Liver (tissue), 9 donors: ENCODE results near the gene PGAM2. TPM values are rescaled to one million over a fixed set of nuclear protein-coding genes. Genes with fewer than 3 reads are reported as not detected.

Experiments
- DNase-seq: peaks from one replicate; pipeline ENCODE4 v3.0.0-alpha.2; 2017; ENCODE audit warnings: low spot score
- H3K27ac ChIP-seq, 2 donors: one replicate each; pipeline ENCODE4 v1.7.0; 2013; ENCODE audit warnings: inconsistent platforms in 2 of 2, low read length in 2 of 2, control low read depth in 1 of 2, low read depth in 1 of 2, mild to moderate bottlenecking in 1 of 2
- H3K27me3 ChIP-seq, 4 donors: one replicate each; pipeline versions ENCODE4 v1.6.1 to v1.7.0; 2013; ENCODE audit warnings: low read length in 3 of 4, inconsistent platforms in 1 of 4, mild to moderate bottlenecking in 1 of 4, moderate library complexity in 1 of 4; ENCODE audit not compliant: control insufficient read depth in 4 of 4, insufficient read depth in 4 of 4
- H3K36me3 ChIP-seq, 4 donors: one replicate each; pipeline versions ENCODE4 v1.6.1 to v1.7.0; 2013; ENCODE audit warnings: low read length in 3 of 4, mild to moderate bottlenecking in 3 of 4, low read depth in 1 of 4, moderate library complexity in 1 of 4; ENCODE audit not compliant: control insufficient read depth in 4 of 4, insufficient read depth in 3 of 4
- H3K4me1 ChIP-seq, 4 donors: one replicate each; pipeline versions ENCODE4 v1.6.1 to v1.7.0; 2013; ENCODE audit warnings: low read length in 3 of 4, mild to moderate bottlenecking in 3 of 4, moderate library complexity in 1 of 4; ENCODE audit not compliant: control insufficient read depth in 4 of 4, insufficient read depth in 4 of 4
- H3K4me3 ChIP-seq, 3 donors: one replicate each; pipeline versions ENCODE4 v1.6.1 to v1.7.0; 2013; ENCODE audit warnings: low read length in 3 of 3, control low read depth in 1 of 3, low read depth in 1 of 3, mild to moderate bottlenecking in 1 of 3
- H3K9ac ChIP-seq, 2 donors: one replicate each; pipeline ENCODE4 v1.7.0; 2013; ENCODE audit warnings: low read length in 2 of 2, mild to moderate bottlenecking in 2 of 2, moderate library complexity in 2 of 2, control low read depth in 1 of 2, low read depth in 1 of 2
- H3K9me3 ChIP-seq, 4 donors: one replicate each; pipeline versions ENCODE4 v1.6.1 to v1.7.0; 2013; ENCODE audit warnings: low read length in 3 of 4; ENCODE audit not compliant: control insufficient read depth in 4 of 4
- FOXA1 ChIP-seq: IDR thresholded peaks from 2 replicates; pipeline ENCODE4 v1.6.1; 2016; ENCODE audit warnings: antibody characterized with exemption
- FOXA2 ChIP-seq: IDR thresholded peaks from 2 replicates; pipeline ENCODE4 v1.6.1; 2016; ENCODE audit warnings: antibody characterized with exemption
- GABPA ChIP-seq, 2 donors: IDR thresholded peaks in 1 of 2; conservative IDR thresholded peaks in 1 of 2; 2 replicates each; pipeline ENCODE4 v1.6.1; 2016; ENCODE audit warnings: antibody characterized with exemption in 2 of 2, mild to moderate bottlenecking in 1 of 2, moderate library complexity in 1 of 2
- HNF4A ChIP-seq, 2 donors: conservative IDR thresholded peaks; 2 replicates each; pipeline ENCODE4 v1.6.1; 2016; ENCODE audit warnings: antibody characterized with exemption in 2 of 2, mild to moderate bottlenecking in 2 of 2
- HNF4G ChIP-seq: IDR thresholded peaks from 2 replicates; pipeline ENCODE4 v1.6.1; 2016; ENCODE audit warnings: antibody characterized with exemption
- JUND ChIP-seq, 2 donors: IDR thresholded peaks; 2 replicates each; pipeline ENCODE4 v1.6.1; 2016; ENCODE audit warnings: antibody characterized with exemption in 2 of 2
- MAX ChIP-seq: IDR thresholded peaks from 2 replicates; pipeline ENCODE4 v1.6.1; 2016; ENCODE audit warnings: antibody characterized with exemption
- NR2F2 ChIP-seq: IDR thresholded peaks from 2 replicates; pipeline ENCODE4 v1.6.1; 2016; ENCODE audit warnings: antibody characterized with exemption
- RAD21 ChIP-seq, 2 donors: IDR thresholded peaks; 2 replicates each; pipeline ENCODE4 v1.6.1; 2016; ENCODE audit warnings: antibody characterized with exemption in 2 of 2, mild to moderate bottlenecking in 2 of 2
- REST ChIP-seq: IDR thresholded peaks from 2 replicates; pipeline ENCODE4 v1.6.1; 2016; ENCODE audit warnings: antibody characterized with exemption, mild to moderate bottlenecking
- RXRA ChIP-seq, 2 donors: IDR thresholded peaks; 2 replicates each; pipeline ENCODE4 v1.6.1; 2017 to 2018; ENCODE audit warnings: antibody characterized with exemption in 2 of 2, mild to moderate bottlenecking in 1 of 2
- SP1 ChIP-seq: IDR thresholded peaks from 2 replicates; pipeline ENCODE4 v1.6.1; 2018; ENCODE audit warnings: antibody characterized with exemption, mild to moderate bottlenecking
- TAF1 ChIP-seq: conservative IDR thresholded peaks from 2 replicates; pipeline ENCODE4 v1.6.1; 2016; ENCODE audit warnings: antibody characterized with exemption, mild to moderate bottlenecking
- YY1 ChIP-seq: IDR thresholded peaks from 2 replicates; pipeline ENCODE4 v1.6.1; 2016; ENCODE audit warnings: antibody characterized with exemption, mild to moderate bottlenecking
- WGBS: extraction: QIAGEN DNeasy Blood & Tissue Kit; methylation state at CpG from one replicate; pipeline ENCODE4 v1.1.7; 2013; 5-methylcytosine and 5-hydroxymethylcytosine counted together
- polyA plus RNA-seq, 2 donors: library from polyadenylated mRNA; stranded (reverse) in 1 of 2; unstranded in 1 of 2; fragments of 200-250 nt in 1 of 2; fragments of >200 nt in 1 of 2; fragmentation: Nextera tagmentation in 1 of 2; extraction: Ambion mirVana in 1 of 2; gene quantifications; one replicate each; pipeline versions ENCODE4 v1.2.1 to v1.2.3, GENCODE V29; 2013 to 2015
- total RNA-seq, 2 donors: library from RNA; depleted of rRNA; stranded (reverse); fragments of >200 nt; gene quantifications; one replicate each; pipeline ENCODE4 v1.2.3, GENCODE V29; 2014
- TF ChIP-seq, protein P1 (sequence below): IDR thresholded peaks from 2 replicates; pipeline ENCODE4 v1.6.1; 2016; ENCODE audit warnings: antibody characterized with exemption
- TF ChIP-seq, protein P2 (sequence below): fragments of 150-350 bp; IDR thresholded peaks from 2 replicates; pipeline ENCODE4 v1.5.1; 2017; ENCODE audit warnings: improper control_type of control experiment, low read depth, low read length; ENCODE audit not compliant: missing input control
- TF ChIP-seq, protein P3 (sequence below): IDR thresholded peaks from 2 replicates; pipeline ENCODE4 v1.6.1; 2016; ENCODE audit warnings: antibody characterized with exemption
- donor health status: healthy.
- donor health status: healthy.
- donor health status: healthy.
- donor health status: healthy.
- donor health status: healthy.

The PGAM2 gene
- total and polyA plus RNA-seq, 4 donors, result 0.13 to 2.3 (median 0.49) TPM

- WGBS, result 82% methylated on average over 2 of the region's 2 CpGs
- DNase-seq, result no peak
- H3K4me1 ChIP-seq, result peaks cover 0 to 7% (median 0%) of the 10 kb centered on the region in 4 donors
- H3K27me3 ChIP-seq, result no peaks in the 10 kb centered on the region
- no peak for TF ChIP-seq FOXA2
- TF ChIP-seq SP1, result no peak
- no peak for TF ChIP-seq GABPA (IDR thresholded peaks at IDR 0.05 in 1 of 2, conservative IDR thresholded peaks at IDR 0.05 in 1 of 2)
- no peak for TF ChIP-seq TAF1
- TF ChIP-seq, protein P1, sequence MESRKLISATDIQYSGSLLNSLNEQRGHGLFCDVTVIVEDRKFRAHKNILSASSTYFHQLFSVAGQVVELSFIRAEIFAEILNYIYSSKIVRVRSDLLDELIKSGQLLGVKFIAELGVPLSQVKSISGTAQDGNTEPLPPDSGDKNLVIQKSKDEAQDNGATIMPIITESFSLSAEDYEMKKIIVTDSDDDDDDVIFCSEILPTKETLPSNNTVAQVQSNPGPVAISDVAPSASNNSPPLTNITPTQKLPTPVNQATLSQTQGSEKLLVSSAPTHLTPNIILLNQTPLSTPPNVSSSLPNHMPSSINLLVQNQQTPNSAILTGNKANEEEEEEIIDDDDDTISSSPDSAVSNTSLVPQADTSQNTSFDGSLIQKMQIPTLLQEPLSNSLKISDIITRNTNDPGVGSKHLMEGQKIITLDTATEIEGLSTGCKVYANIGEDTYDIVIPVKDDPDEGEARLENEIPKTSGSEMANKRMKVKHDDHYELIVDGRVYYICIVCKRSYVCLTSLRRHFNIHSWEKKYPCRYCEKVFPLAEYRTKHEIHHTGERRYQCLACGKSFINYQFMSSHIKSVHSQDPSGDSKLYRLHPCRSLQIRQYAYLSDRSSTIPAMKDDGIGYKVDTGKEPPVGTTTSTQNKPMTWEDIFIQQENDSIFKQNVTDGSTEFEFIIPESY, result no peak
- TF ChIP-seq, protein P2, sequence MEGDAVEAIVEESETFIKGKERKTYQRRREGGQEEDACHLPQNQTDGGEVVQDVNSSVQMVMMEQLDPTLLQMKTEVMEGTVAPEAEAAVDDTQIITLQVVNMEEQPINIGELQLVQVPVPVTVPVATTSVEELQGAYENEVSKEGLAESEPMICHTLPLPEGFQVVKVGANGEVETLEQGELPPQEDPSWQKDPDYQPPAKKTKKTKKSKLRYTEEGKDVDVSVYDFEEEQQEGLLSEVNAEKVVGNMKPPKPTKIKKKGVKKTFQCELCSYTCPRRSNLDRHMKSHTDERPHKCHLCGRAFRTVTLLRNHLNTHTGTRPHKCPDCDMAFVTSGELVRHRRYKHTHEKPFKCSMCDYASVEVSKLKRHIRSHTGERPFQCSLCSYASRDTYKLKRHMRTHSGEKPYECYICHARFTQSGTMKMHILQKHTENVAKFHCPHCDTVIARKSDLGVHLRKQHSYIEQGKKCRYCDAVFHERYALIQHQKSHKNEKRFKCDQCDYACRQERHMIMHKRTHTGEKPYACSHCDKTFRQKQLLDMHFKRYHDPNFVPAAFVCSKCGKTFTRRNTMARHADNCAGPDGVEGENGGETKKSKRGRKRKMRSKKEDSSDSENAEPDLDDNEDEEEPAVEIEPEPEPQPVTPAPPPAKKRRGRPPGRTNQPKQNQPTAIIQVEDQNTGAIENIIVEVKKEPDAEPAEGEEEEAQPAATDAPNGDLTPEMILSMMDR, result no peak
- no peak for TF ChIP-seq RAD21 (IDR thresholded peaks at IDR 0.05)
- no peak for TF ChIP-seq YY1
- TF ChIP-seq RXRA (IDR thresholded peaks at IDR 0.05), result no peak
- no peak for TF ChIP-seq HNF4G
- no peak for TF ChIP-seq HNF4A (conservative IDR thresholded peaks at IDR 0.05)
- no peak for TF ChIP-seq MAX
- no peak for TF ChIP-seq FOXA1
- no peak for TF ChIP-seq NR2F2
- no peak for TF ChIP-seq JUND (IDR thresholded peaks at IDR 0.05)
- TF ChIP-seq, protein P3, sequence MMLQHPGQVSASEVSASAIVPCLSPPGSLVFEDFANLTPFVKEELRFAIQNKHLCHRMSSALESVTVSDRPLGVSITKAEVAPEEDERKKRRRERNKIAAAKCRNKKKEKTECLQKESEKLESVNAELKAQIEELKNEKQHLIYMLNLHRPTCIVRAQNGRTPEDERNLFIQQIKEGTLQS, result no peak
- TF ChIP-seq REST, result no peak
- no peaks in the 10 kb centered on the region for H3K9me3 ChIP-seq
- H3K4me3 ChIP-seq, result no peak overlapping the region
- no peaks in the 10 kb centered on the region for H3K36me3 ChIP-seq
- H3K27ac ChIP-seq, result no peak overlapping the region
- H3K9ac ChIP-seq, result no peak overlapping the region
Observed at GRCh38 chr7:44105832-44106231, 40.5 kb upstream of the PGAM2 start.
